HG03039 (cell line): Measurements from ENCODE around the gene ZHX3.

Experiments used
- ATAC-seq: cut with Tn5 transposase; IDR thresholded peaks from one replicate; pipeline ENCODE4 v1.9.1; 2021; ENCODE audit warnings: mild to moderate bottlenecking, moderate library complexity; ENCODE audit not compliant: unreplicated experiment

ZHX3 gene

DNA sequence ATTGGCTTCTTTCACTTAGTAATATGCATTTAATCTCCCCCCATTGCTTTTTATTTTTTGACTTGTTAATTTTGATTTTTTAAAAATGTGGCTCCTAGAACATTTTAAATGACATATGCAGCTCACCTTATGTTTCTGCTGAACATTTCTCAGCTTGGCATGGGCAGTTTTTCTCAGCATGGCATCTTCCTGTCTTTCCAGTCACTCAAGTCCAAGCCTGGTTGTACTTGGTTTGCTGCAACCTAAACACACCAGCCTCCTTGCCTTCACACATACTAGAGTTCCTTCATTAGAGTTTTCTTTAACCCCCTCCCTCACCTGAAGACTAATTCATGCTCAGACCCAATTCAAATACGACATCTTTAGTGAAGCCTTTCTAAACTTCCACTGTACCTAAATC is 86.4 kb downstream of the ZHX3 start:
- no peak for ATAC-seq

DNA sequence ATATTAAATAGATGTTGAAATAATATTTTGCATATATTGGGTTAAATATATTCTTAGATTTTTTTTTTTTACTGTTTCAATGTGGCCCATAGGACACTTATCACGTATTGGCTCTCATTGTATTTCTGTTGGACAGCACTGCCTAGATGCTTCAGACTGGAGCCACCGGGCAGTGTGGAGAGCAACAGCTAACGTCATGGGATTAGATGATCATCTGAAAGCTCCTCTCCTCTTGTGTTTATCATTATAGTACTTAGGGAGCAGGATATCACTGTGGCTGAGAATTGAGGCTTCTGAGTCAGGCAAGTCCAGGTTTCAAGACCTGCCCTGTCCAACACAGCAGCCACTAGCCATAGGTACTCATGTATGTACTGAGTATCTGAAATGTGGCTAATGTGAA is 87.4 kb downstream of the ZHX3 start:
- ATAC-seq: no peak

DNA sequence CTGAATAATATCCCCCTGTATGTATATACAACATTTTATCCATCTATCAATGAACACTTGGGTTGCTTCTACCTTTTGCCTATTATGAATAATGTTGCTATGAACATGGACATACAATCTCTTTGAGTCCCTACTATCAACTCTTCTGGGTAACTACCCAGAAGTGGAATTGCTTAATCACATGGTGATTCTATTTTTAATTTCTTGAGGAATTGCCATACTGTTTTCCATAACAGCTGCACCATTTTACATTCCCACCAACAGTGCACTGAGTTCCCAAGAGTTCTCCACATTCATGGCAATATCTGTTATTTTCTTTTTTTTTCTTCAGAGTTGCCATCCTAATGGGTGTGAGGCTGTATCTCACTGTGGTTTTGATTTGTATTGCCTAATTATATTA is 88.3 kb downstream of the ZHX3 start:
- ATAC-seq: no peak

DNA sequence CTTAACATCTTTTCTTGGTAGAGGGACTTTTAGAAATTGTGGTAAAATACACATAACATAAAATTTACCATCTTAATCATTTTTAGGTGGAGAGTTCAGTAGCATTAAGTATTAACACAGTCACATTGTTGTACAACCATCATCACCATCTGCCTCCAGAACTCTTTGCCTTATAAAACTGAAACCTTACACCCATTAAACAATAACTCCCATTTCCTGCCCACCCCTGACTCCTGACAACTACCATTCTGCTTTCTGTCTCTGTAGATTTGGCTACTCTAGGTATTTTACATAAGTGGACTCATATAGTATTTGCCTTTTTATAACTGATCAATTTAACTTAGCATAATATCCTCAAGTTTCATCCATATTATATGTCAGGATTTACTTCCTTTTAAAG is 88.7 kb downstream of the ZHX3 start:
- no peak for ATAC-seq

DNA sequence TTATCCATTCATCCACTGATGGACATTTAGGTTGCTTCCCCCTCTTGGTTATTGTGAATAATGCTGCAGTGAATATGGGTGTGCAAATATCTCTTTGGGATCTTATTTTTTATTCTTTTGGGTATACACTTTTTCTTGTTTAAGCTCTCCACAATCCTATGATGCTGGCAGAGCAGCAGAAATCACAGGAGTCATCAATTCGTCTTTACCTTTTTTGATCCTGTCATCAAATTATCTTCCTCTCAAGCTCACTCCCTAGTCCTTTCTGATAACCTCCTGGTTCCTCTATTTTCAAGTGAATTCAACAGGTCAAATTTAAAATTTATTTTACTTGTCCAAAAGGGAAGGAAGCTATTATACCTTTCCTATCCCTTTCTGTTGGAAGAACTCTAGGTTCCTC is 91.1 kb downstream of the ZHX3 start:
- no peak for ATAC-seq

DNA sequence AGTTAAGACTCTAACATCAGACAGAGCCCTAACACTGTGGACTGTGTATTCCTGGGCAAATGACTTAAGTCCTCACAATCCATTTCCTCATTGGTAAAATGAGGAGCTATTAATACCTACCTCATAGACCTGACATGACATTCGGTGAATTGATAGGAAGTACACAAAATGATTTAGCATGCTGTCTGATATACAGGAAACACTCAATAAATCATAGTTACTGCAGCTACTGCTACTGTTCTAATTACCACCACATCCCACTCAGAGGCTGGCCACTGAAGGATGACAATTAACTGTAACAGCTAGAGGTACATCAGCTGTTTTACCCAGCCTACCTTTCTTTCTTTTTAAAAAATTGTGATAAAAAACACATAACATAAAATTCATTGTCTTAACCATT is 92.4 kb downstream of the ZHX3 start:
- no peak for ATAC-seq

DNA sequence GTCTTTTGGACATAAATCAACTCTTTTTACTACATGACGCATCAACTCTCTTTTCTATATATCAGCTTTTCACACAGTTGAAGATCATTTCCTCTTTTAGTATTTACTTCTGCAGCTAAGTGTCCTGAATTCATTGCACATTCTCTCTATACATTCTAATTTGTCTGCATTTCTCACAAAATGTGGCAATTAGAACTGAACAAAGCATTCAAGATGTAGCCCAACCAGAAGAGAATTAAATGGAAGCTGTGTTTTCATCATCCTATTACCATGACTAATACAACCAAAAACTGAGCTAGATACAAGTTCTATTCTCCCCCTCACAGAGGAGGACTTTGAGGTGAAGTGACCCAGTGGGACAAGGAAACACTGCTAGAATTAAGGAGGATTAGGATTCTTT is 93.2 kb downstream of the ZHX3 start:
- ATAC-seq: no peak

DNA sequence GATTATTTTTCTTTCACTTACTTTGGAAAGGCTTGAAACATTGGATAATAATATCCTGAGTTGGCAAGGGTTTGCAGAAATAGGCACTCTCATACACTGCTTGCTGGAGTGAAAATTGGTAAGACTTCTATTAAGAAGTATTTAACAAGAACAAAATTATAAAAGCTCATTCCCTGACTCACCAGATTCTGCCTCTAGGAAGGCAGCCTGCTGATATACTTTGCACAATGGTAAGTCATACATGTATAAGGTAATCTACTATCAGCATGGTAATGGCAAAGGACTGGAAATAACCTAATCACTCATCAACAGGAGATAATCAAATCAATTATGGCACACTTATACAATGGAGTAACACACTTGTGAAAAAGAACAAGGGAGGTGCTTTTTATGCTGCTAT is 94.4 kb downstream of the ZHX3 start:
- no peak for ATAC-seq

DNA sequence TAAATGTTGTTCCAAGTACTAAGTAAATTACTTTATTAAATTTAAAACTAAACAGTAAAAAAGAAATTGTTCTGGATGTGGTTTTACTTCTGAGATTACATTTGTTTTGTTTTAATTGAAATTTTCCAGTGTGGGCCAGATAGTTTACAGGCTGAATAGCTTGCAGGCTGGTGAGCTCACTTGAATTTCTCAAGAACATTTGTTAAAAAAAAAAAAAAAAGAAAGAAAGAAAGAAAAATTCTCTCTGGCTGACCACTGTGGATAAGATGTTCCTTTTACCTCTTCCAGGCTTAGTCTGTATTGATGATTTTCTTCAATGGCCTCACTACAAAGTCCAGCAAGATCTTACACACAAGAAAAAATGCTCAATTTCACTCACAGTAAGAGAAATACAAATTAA is 94.8 kb downstream of the ZHX3 start:
- ATAC-seq: no peak

DNA sequence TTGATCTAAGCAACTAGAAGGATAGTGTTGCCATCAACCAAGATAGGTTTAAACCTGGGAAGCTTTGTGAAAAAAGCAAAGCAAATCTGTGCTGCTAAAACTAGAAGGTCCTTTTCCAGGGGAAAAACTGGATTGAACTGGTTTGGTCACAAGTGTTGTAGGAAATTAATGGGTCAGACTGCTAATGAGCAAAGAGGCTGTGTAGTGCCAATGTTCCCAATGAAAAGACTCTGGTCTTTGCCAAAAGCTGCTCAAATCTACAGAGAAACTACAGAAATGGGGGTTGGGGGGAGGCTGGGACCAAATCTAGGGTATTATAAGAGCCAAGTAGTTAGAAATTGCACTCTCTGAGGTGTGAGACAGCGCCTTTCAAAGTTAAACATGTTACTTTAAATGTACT is 95.2 kb downstream of the ZHX3 start:
- ATAC-seq: no peak

DNA sequence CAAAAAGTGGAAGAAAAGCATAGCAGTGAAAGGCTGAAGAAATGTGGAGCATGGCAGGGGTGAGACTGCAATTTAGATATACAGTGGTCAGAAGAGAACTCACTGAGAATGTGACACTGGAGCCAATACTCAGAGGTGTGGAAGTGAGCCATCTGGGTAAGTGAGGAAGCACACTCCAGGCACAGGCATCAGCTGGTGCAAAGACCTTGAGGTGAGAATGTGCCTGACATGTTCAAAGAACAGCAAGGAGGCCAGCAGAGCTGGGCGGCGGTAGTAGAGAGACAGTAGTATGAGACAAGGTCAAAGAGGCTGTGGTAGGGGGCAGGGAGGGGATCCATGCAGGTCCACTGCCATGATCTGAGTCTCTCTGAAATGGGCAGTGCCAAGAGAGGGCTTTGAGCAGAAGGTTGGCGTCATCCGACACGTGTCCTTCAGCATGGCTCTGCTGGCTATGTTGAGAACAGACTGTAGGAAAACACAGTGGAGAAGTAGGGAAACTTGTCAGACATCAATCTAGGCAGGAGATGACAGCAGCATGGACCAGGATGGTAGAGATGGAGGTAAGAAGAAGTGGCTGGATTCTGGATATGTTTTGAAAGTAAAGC is 95.8 kb downstream of the ZHX3 start:
- no peak for ATAC-seq

DNA sequence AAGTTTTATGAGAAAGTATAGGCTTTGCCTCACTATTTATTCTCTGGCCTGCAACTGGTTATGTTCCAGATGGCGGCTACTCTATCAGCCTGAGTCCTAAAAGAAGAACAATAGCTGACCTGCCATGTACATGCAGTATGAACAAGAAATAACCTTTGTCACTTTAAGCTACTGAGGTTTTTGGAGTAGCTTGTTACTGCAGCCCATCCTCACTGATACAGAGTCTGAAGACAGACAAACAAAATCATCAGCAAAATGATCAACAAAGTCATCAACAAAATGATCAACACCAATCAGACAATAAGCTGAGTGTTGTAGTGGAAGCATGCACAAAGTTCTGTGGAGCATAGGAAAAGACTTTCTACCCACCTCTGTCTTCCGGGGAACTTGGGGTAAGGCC is 97.7 kb downstream of the ZHX3 start:
- no peak for ATAC-seq

DNA sequence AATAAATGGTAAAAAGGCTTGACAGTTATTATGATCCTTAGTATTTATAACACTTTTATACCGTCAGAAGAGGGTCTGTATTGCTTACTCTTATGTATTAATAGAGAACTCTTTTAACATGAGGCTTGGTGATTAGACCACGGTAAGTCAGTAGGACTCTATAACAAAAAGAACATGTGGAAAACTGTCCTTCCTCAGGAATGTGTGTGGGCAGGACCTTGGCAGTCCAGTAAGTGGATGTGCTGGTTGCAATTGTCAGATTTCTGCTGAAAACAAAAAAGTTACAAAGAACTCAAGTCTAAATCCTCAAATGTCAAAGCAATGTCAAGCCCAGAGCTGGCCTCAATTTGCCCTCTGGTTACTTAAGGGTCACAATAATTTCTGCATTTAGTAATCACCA is 99.1 kb downstream of the ZHX3 start:
- ATAC-seq: no peak

DNA sequence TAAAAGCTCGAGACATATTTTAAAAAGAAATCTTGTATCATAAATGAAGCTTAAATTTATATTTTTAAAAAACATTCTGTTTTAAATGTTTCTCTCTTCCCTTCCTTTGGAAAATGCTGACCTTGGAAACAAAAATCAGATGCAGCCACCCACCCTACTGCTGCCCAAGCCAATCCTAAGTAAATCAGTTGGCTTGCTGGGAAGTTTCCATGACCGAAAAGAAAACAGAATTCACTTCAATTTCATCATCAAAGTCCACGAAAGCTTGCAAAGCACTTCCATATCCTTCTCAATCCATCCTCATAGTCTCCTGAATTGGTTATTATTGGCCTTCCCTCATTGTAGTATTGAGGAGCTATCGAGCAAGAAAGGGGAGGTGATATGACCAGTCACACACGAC is 100.1 kb downstream of the ZHX3 start:
- ATAC-seq: no peak

DNA sequence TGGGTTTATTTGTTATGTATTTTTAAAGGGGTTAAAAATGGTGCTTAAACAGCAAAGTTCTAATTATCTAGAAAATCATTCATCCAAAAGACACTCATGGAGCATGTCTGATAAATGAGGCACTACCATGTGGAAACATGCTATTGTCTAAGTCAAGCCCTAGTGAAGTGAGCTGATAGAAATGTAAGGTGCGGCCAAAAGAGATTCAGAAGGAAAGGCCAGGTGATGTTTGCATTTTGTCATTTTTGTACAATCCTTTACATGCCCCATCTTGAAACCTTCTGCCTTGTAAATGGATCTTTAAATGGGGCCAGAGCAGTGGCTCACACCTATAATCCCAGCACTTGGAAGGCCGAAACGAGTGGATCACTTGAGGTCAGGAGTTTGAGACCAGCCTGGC is 102.9 kb downstream of the ZHX3 start:
- no peak for ATAC-seq

DNA sequence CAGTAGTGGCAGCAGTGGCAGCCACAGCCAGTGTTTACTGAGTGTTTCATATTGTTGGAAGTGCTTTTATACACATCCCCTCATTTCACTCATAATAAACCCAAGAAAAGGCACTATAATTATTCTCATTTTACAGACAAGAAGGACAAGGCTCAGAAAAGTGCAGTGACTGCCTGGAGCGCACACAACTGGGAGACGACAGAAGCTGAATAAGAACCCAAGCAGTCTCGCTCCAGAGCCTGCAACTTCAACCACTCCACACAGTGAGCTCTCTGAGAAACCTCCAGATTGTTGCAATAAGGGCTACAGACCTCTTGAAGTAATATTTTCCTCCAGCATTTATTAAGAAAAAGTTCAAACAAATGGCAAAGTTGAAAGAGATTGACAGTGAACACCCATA is 103.3 kb downstream of the ZHX3 start:
- ATAC-seq: no peak

DNA sequence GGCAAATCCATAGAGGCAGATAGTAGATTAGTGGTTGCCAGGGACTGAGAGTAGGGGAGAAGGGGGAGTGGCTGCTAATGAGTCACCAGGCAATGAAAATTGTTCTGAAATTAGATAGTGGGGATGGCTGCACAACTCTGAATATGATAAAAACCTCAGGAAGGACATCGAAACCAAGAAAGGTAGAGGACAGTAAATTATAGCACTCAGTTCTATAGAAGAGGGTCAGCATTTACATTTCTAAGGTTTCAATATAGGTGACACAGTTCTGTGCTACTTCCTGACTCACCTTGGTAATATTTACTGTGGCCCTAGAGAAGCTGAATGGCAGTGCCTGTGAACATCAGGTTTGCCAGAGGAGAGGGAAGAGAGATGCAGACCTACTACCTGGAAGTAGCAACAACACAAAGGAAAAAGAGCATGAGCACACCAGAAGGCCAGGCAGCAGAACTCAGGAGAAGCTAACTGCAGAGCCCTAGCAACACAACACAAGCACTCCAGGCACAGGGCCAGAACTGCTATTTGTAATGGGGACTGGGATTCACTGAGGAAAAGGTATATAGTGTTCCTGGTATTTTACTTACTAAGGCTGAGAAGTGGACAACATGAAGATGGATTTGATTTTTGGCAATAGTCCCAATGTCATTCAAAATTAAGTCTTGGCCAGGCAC is 104.2 kb downstream of the ZHX3 start:
- no peak for ATAC-seq

DNA sequence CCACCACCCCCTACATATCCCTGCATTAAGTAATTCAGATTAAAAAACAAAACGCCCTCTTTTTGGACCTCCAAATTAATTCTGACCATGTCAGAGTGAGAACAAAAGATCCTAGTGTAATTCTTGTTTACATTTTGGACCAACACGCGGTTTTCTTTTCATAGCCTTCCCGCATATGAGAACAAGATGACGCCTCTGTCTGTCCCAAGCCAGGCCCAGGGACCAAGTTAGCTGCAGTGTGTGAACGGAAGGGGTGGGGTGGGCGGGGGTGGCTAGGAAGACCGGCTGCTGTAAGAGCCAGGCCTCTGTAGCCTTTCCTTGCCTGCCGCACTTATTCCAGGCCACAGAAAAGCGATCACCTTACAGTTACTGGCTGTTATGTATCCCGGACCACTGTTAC is 112.2 kb downstream of the ZHX3 start:
- ATAC-seq: no peak

DNA sequence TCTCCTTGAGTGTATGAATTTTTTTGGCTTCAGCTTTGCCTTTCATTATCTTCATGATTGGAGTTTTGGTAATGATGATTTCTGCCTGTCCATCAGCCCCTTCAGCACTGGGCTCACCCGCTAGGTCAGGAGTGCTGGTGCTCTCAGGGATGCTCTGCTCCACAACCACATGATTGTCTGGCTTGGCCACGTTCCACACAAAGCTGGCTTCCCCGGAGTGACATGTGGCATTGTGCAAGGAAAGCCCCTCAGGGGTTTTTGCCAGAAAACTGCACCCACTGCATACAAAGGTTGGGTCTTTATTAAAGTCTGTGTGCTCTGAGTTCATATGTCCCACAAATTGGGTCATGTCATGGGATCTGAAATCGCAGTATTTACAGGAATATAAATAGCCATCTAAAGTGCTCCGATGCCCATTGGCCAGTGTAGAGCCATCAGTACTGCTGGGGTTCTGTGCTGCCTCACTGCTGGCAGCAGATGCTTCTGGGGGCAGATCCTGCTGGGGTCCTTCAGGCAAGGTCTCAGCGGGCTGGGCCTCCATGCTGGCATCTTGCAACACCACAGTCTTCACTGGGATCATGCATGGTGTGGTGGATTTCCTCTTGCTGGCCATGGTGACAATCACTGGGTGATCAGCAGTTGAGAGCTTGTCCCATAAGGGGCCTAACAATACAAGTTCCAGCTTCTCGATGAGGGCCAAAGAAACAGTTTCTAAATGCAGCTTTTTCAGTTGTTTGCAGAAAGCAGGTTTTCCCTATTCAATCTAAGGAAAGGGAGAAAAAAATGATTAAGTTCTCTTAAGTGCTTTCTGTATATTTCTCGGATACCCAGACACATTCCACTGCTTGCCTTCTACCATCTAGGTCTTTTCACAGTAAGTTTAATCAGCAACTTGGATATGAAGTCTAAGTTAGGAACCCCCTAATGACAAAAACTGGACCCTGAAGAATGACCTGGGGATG is 112.9 kb downstream of the ZHX3 start:
- ATAC-seq: no peak

DNA sequence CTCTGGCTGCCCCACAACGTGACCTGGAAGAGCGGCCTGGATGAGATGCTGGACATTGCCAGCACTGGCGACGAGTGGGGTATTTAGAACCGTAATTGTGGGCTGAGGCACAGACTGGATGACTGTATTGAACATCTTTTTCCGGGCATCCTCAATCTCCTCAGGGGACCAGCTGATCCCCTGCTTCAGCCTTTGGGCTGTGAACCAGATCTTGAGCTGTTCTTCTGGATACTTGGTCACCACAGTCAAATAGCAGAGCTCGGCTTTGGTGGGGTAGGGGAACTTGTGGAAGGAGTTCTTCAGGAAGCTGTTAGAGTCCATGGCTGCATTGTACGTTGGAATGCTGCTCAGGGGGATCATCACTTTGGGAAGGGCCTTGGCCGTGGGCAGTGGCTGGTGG is 113.9 kb downstream of the ZHX3 start:
- no peak for ATAC-seq

DNA sequence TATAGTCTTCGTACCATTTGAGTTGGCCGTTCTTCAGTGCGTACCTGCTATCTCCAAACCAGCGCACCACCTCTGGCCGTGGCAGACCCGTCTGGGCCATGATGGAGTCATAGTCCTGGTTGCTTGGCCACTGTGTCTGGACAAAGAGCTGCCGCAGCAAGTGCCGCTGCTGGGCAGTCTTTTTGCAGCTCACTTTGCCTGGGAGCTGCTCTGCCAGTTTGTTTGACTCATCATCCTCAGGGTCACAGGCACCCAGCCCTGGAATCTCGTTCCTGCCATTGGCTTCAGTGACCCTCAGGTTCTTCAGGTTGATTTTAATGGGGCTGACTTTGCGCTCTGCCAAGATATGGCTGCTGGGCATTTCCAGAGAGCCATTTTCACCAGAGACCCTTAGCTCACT is 115.1 kb downstream of the ZHX3 start:
- no peak for ATAC-seq

DNA sequence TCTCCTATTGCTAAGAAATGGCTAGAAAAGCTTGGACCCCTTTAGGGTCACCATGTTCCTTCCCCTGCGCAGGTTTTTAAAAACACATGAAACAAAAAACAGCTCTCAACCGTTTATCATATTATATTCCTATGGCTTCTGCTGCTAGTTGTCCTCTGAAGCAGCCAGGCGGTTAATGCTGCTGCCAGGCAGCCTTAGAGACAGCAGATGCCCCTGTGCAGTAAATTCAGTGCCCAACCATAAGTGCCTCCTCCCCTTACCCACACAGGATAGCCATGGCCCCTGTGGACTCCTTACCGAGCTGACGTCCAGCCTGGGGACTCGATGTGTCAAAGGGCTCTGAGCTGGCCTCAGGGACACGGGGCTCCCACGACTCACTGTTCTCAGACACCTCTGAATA is 115.8 kb downstream of the ZHX3 start:
- no peak for ATAC-seq
